Heart left ventricle (tissue), 13 donors: ENCODE measurements around the gene MMRN1.

Experiments
- CTCF ChIP-seq, 12 donors: fragments of 200-600 bp; sonication (generic) in 4 of 12; IDR thresholded peaks; one replicate each; pipeline versions ENCODE4 v1.5.0 to v1.8.0; 2018 to 2022; ENCODE audit warnings: antibody characterized with exemption in 12 of 12, mild to moderate bottlenecking in 5 of 12
- POLR2A ChIP-seq, 2 donors: fragments of 450-650 bp; IDR thresholded peaks; one replicate each; pipeline ENCODE4 v1.6.1; 2017; ENCODE audit warnings: antibody characterized with exemption in 2 of 2, mild to moderate bottlenecking in 2 of 2, moderate library complexity in 2 of 2
- donor health status: ischemic (EF 13 %, LVEDD 7.1; RV severe dilation, severe dysfunction).
- donor health status: DM: no; HTN: yes; CAD: no.
- donor health status: DM: no; HTN: no; CAD: no.
- donor health status: ischemic (EF 25% LVEDD 6.9; RV normal size, moderate dysfunction).
- donor health status: ischemic (EF 25% LVEDD 5.7; RV mildly dilated, moderate dysfunction).
- donor health status: ischemic (EF 35%, LVEDD 5.7; RV mildly dilated, moderate dysfunction).
- donor health status: nonischemic (EF 11% LVEDD 7.7; RV severe dilation, severe dysfunction).
- donor health status: DM: yes; HTN: yes; CAD: no.
- donor health status: PGD.
- donor health status: ischemic (EF 29% LVEDD 5.4; RV normal size, mild dysfunction).
- donor health status: nonischemic (EF 23%, LVEDD 6.1; RV moderate dilation, normal function).

DNA sequence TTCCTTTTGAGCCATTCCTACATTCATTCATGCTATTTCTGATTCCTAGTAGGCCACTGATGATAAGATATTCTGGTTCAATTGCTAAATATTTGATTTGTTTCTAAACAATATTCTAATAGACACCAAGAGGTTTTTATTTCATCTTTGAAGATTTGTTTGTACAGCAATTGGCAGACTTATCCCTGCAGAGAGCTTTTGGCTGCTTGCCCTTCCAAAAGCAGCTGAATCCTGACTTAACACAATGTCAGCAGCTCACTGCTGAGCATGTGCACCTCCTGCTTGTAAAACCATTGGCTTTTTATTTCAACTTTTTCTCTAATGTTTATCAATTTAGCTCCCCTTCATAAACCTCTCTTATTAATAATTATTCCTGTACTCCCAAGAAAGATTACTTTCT is 45.3 kb downstream of the MMRN1 start:
- TF ChIP-seq CTCF (IDR thresholded peaks at IDR 0.05) (no peak), POLR2A (IDR thresholded peaks at IDR 0.05) (no peak)
